GM23338 (cell line): ENCODE measurements around the gene OAS2.

Experiments used
- CREB1 ChIP-seq: fragments of 250-450 bp; sonication (Bioruptor Pico); IDR thresholded peaks from 2 replicates; pipeline ENCODE4 v1.5.0; 2020; ENCODE audit warnings: low read depth, mild to moderate bottlenecking, moderate library complexity
- EZH2 ChIP-seq: fragments of 200-600 bp; sonication (generic); IDR thresholded peaks from one replicate; pipeline ENCODE4 v1.8.0; 2017; ENCODE audit warnings: antibody characterized with exemption, mild to moderate bottlenecking, low read depth; ENCODE audit not compliant: unreplicated experiment
- EZH2phosphoT487 ChIP-seq: fragments of 200-600 bp; sonication (generic); IDR thresholded peaks from one replicate; pipeline ENCODE4 v1.8.1; 2018; ENCODE audit warnings: antibody characterized with exemption; ENCODE audit not compliant: unreplicated experiment
- JUNB ChIP-seq: IDR thresholded peaks from one replicate; pipeline ENCODE4 v1.6.1; 2016; ENCODE audit warnings: antibody characterized with exemption; ENCODE audit not compliant: unreplicated experiment
- NANOG ChIP-seq: IDR thresholded peaks from 2 replicates; pipeline ENCODE4 v1.6.1; 2016; ENCODE audit warnings: antibody characterized with exemption, borderline replicate concordance
- POLR2AphosphoS5 ChIP-seq: IDR thresholded peaks from 2 replicates; pipeline ENCODE4 v1.6.1; 2016; ENCODE audit warnings: antibody characterized with exemption, low read depth
- STAT1 ChIP-seq: IDR thresholded peaks from one replicate; pipeline ENCODE4 v1.6.1; 2016; ENCODE audit warnings: antibody characterized with exemption; ENCODE audit not compliant: unreplicated experiment
- ZNF114 ChIP-seq: fragments of 250-450 bp; sonication (Bioruptor Pico); IDR thresholded peaks from 2 replicates; pipeline ENCODE4 v1.5.0; 2020; ENCODE audit warnings: mild to moderate bottlenecking, moderate library complexity
- ZNF331 ChIP-seq: fragments of 250-450 bp; sonication (Bioruptor Pico); IDR thresholded peaks from 2 replicates; pipeline ENCODE4 v1.5.0; 2020; ENCODE audit warnings: low read depth, mild to moderate bottlenecking, moderate library complexity
- TF ChIP-seq, protein P1 (sequence below), 2 experiments: fragments of 200-600 bp in 1 of 2; sonication (generic) in 1 of 2; conservative IDR thresholded peaks; 2 replicates each; pipeline versions ENCODE4 v1.5.1 to v1.6.1; 2016 to 2017; ENCODE audit warnings: antibody characterized with exemption in 2 of 2, low read depth in 2 of 2, mild to moderate bottlenecking in 2 of 2, moderate library complexity in 1 of 2
- TF ChIP-seq, protein P2 (sequence below): IDR thresholded peaks from one replicate; pipeline ENCODE4 v1.6.1; 2018; ENCODE audit warnings: antibody characterized with exemption; ENCODE audit not compliant: unreplicated experiment
- TF ChIP-seq, protein P3 (sequence below): IDR thresholded peaks from 2 replicates; pipeline ENCODE4 v1.6.1; 2016; ENCODE audit warnings: antibody characterized with exemption

DNA sequence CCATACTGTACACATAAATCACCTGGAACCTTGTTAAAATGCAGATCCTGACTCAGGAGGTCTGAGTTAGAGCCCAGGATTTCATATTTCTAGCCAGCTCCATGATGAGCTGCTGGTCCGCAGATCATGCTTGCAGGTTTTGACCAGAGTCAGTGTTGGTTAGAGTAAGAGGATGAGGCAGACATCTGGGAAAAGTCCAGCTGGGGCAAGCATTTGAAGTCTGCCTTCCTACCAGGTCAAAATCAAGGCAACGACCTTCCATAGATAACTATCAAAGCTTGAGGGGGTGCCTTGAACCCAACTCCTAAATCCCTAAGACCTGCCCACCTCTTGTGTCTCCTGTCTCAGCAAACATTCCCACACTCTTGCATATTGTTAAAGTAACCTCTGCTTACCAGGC, 9.2 kb downstream of the OAS2 start:
- TF ChIP-seq, protein P1, sequence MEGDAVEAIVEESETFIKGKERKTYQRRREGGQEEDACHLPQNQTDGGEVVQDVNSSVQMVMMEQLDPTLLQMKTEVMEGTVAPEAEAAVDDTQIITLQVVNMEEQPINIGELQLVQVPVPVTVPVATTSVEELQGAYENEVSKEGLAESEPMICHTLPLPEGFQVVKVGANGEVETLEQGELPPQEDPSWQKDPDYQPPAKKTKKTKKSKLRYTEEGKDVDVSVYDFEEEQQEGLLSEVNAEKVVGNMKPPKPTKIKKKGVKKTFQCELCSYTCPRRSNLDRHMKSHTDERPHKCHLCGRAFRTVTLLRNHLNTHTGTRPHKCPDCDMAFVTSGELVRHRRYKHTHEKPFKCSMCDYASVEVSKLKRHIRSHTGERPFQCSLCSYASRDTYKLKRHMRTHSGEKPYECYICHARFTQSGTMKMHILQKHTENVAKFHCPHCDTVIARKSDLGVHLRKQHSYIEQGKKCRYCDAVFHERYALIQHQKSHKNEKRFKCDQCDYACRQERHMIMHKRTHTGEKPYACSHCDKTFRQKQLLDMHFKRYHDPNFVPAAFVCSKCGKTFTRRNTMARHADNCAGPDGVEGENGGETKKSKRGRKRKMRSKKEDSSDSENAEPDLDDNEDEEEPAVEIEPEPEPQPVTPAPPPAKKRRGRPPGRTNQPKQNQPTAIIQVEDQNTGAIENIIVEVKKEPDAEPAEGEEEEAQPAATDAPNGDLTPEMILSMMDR (conservative IDR thresholded peaks at IDR 0.05; ENCODE audit: low read depth in 2 of 2) = no peak
- TF ChIP-seq POLR2AphosphoS5 = no peak
- TF ChIP-seq, protein P2, sequence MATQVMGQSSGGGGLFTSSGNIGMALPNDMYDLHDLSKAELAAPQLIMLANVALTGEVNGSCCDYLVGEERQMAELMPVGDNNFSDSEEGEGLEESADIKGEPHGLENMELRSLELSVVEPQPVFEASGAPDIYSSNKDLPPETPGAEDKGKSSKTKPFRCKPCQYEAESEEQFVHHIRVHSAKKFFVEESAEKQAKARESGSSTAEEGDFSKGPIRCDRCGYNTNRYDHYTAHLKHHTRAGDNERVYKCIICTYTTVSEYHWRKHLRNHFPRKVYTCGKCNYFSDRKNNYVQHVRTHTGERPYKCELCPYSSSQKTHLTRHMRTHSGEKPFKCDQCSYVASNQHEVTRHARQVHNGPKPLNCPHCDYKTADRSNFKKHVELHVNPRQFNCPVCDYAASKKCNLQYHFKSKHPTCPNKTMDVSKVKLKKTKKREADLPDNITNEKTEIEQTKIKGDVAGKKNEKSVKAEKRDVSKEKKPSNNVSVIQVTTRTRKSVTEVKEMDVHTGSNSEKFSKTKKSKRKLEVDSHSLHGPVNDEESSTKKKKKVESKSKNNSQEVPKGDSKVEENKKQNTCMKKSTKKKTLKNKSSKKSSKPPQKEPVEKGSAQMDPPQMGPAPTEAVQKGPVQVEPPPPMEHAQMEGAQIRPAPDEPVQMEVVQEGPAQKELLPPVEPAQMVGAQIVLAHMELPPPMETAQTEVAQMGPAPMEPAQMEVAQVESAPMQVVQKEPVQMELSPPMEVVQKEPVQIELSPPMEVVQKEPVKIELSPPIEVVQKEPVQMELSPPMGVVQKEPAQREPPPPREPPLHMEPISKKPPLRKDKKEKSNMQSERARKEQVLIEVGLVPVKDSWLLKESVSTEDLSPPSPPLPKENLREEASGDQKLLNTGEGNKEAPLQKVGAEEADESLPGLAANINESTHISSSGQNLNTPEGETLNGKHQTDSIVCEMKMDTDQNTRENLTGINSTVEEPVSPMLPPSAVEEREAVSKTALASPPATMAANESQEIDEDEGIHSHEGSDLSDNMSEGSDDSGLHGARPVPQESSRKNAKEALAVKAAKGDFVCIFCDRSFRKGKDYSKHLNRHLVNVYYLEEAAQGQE = no peak
- TF ChIP-seq EZH2phosphoT487 = no peak
- no peak for TF ChIP-seq JUNB
- TF ChIP-seq, protein P3, sequence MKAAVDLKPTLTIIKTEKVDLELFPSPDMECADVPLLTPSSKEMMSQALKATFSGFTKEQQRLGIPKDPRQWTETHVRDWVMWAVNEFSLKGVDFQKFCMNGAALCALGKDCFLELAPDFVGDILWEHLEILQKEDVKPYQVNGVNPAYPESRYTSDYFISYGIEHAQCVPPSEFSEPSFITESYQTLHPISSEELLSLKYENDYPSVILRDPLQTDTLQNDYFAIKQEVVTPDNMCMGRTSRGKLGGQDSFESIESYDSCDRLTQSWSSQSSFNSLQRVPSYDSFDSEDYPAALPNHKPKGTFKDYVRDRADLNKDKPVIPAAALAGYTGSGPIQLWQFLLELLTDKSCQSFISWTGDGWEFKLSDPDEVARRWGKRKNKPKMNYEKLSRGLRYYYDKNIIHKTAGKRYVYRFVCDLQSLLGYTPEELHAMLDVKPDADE = no peak
- TF ChIP-seq EZH2 = no peak
- no peak for TF ChIP-seq STAT1
- TF ChIP-seq CREB1 (CRISPR knock-in tag) = no peak
- TF ChIP-seq ZNF331 (CRISPR knock-in tag) = no peak
- TF ChIP-seq ZNF114 (CRISPR knock-in tag) = no peak
- no peak for TF ChIP-seq NANOG
